Activated naive CD4-positive, alpha-beta T cell treated with anti-CD3 and anti-CD28 coated beads, Interleukin-2, amount 50 U/mL, for 24 hours (primary cell): ENCODE measurements around the gene TUBGCP2.

Source experiments
- H3K27ac Mint-ChIP-seq: one replicate; pipeline ENCODE4 v1.8.0; 2021; ENCODE audit warnings: mild to moderate bottlenecking, mixed read lengths
- H3K27me3 Mint-ChIP-seq: one replicate; pipeline ENCODE4 v1.8.0; 2021; ENCODE audit warnings: mixed read lengths
- H3K36me3 Mint-ChIP-seq: one replicate; pipeline ENCODE4 v1.8.0; 2021; ENCODE audit warnings: mixed read lengths
- H3K4me1 Mint-ChIP-seq: one replicate; pipeline ENCODE4 v1.8.0; 2021; ENCODE audit warnings: mixed read lengths
- H3K4me3 Mint-ChIP-seq: one replicate; pipeline ENCODE4 v1.8.0; 2021; ENCODE audit warnings: mild to moderate bottlenecking, mixed read lengths
- H3K9me3 Mint-ChIP-seq: one replicate; pipeline ENCODE4 v1.8.0; 2021; ENCODE audit warnings: mixed read lengths

TUBGCP2 gene

GRCh38 chr10:133261726-133262325 lies 46.8 kb downstream of the TUBGCP2 start:
- no peak overlapping the region for H3K27ac Mint-ChIP-seq
- no peaks in the 10 kb centered on the region for H3K27me3 Mint-ChIP-seq

DNA sequence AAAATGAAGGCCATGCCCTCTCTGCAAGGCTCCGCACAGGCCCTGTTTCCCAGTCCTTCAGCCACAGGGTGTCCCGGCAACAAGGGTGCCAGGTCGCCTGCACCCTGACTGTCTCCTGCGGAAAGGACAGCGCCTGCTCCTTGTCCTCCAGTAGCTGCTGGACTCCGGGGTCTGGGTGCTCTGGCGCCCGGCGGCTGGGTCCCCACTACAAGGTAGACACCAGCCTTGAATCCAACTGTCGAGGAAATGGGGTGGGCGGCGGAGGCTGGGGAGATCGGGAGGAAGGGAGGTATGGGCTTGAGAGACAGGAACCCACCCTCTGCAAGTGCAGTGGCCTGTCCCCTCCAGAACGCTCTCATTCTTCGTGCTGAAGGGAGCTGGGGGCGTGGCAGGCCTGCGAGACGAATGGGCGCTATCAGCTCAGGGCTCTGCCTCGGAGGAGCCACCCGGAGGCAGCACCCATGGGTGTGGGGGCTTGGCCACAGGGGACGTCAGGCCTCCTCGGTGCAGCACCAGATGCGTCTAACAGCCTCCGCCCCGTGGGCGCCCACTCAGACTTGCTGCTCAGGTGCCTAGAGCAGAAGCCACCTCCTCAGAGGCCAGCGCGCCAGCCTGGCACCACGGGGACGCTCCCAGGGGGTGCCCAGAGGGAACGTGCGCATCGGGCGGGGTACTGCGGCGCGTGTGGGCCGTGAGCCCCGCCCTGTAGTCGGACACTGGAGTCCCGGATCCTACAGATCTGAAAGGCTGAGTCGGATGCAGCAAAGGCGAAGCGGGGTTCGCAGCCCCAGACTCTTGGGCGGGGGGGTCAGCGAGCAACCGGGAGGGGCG lies 47.6 kb downstream of the TUBGCP2 start:
- H3K27me3 Mint-ChIP-seq, result no peaks in the 10 kb centered on the region
- H3K27ac Mint-ChIP-seq, result peak overlapping the region; percentile 65
- H3K4me1 Mint-ChIP-seq, result peaks cover 64% of the 10 kb centered on the region
- H3K36me3 Mint-ChIP-seq, result no peaks in the 10 kb centered on the region
- peak overlapping the region; percentile 68 for H3K4me3 Mint-ChIP-seq
- H3K9me3 Mint-ChIP-seq, result no peaks in the 10 kb centered on the region

More at GRCh38 chr10:133261726-133262325, 46.8 kb downstream of the TUBGCP2 start:
- peaks cover 64% of the 10 kb centered on the region for H3K4me1 Mint-ChIP-seq
- no peaks in the 10 kb centered on the region for H3K9me3 Mint-ChIP-seq
- no peaks in the 10 kb centered on the region for H3K36me3 Mint-ChIP-seq
- H3K4me3 Mint-ChIP-seq, result peak overlapping the region; percentile 68

DNA sequence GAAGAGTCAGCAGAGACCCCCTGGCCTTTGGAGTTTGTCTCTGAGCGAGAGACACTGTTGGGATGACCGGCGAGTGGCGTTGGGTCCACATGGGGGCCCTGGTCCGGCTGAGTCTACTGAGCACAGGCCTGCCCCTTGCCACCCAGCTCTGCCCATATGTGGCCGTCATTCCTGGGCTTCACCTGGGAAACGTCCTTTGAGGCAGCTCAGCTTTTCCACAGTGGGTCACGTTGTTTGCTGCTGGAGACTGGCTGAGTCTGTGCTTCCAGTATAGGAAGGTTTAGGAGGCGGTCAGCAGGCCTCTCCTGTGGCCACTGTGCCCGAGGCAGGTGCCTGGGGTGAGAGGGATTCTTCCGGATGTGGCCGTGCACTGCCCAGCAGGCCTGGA lies 49.1 kb downstream of the TUBGCP2 start:
- Mint-ChIP-seq H3K4me3 (peak overlapping the region; percentile 77), H3K27ac (peak overlapping the region; percentile 82), H3K27me3 (no peaks in the 10 kb centered on the region), H3K4me1 (peaks cover 56% of the 10 kb centered on the region), H3K9me3 (no peaks in the 10 kb centered on the region), H3K36me3 (no peaks in the 10 kb centered on the region)

- H3K27ac Mint-ChIP-seq, result peak overlapping the region; percentile 82
- peaks cover 50% of the 10 kb centered on the region for H3K4me1 Mint-ChIP-seq
- no peaks in the 10 kb centered on the region for H3K9me3 Mint-ChIP-seq
- no peaks in the 10 kb centered on the region for H3K27me3 Mint-ChIP-seq
- no peaks in the 10 kb centered on the region for H3K36me3 Mint-ChIP-seq
- peak overlapping the region; percentile 77 for H3K4me3 Mint-ChIP-seq
These were observed 49.7 kb downstream of the TUBGCP2 start for GRCh38 chr10:133258818-133259601.

DNA sequence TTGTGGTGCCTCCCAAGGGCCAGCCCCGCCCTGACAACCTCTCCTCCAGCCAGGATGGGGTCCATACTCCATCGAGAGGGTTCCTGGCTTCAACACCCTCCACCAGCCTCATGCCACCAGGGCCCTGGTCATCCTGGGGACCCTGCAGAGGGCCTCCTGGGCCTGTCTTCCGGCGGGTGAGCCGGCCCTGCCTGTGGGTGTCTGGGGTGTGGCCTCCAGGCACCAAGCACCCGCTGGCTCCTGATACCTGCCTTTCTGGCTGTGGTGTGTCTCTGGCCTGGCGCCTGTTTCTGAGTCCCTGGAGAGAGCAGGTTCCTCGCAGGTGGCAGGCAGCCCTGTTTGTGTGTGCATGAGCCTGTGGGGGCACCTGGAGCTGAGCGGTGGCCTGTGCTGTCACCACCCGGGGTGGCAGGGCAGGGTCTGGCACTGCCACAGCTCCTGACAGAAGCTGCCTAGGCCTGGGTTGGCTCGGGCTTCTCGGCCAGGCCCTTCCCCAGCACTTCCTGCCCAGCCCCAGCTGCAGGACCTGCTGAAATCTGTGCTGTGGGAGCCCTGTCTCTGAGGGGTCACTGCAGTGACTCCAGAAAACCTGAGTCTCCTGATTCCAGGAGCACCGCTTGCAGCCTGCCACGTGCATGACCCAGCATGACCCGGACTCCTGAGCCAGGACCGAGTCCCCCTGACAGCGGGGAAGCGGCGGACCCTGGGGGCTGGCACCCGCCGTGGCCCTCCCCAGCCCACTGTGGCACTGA lies 50.4 kb downstream of the TUBGCP2 start:
- peaks cover 44% of the 10 kb centered on the region for H3K4me1 Mint-ChIP-seq
- H3K4me3 Mint-ChIP-seq, result no peak overlapping the region
- no peak overlapping the region for H3K27ac Mint-ChIP-seq
- no peaks in the 10 kb centered on the region for H3K9me3 Mint-ChIP-seq
- H3K27me3 Mint-ChIP-seq, result no peaks in the 10 kb centered on the region
- H3K36me3 Mint-ChIP-seq, result no peaks in the 10 kb centered on the region

DNA sequence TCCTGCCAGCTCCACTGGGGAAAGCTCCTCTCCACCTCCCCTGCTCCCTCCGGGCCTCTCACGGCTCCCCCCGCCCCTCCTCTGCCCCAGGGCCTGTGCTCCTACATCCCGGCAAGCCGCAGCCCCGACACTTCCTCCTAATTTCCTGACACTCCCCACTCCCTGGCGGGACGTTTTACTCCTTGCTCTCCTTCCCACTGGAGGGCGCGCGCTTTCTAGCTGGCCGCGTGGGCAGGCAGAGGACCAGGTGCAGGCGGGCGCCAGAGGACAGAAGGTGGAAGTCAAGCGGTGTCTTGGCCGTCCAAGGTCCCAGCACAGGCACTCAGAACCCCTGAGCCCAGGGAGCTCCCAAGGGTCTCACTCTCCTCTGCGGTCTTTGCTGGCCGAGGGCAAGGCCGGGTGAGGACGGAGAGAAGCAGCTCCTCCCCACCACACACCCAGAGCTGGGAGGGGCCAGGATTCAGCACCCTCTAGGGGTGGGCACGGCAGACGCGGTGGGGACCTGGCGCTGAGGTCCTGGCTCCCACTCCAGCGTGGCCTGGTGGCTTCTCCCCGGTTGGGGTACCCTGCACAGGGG lies 51.1 kb downstream of the TUBGCP2 start:
- no peak overlapping the region for H3K4me3 Mint-ChIP-seq

DNA sequence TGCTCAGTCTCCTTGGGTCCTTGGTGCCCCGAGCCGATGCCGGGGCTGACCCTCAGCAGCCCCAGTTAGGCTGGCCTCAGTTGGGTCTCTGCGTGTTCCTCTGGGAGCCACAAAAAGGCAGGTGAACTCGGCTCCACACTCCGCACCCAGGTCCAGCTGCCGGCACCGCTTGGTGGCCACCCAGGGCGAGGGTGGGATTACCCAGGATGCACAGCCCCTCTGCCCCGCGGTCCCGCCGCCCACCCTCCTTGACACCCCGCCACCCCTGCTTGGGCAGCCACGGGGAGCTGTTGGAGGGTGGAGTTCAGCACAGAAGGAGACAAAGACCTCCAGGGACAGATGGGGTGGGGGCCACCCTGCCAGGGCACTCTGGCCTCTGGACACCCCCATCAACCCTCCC lies 53.3 kb downstream of the TUBGCP2 start:
- no peaks in the 10 kb centered on the region for H3K27me3 Mint-ChIP-seq
- no peaks in the 10 kb centered on the region for H3K36me3 Mint-ChIP-seq
- H3K4me1 Mint-ChIP-seq, result peaks cover 24% of the 10 kb centered on the region
- H3K27ac Mint-ChIP-seq, result no peak overlapping the region
- no peaks in the 10 kb centered on the region for H3K9me3 Mint-ChIP-seq
- H3K4me3 Mint-ChIP-seq, result no peak overlapping the region

More for the DNA sequence above, 51.1 kb downstream of the TUBGCP2 start:
- H3K36me3 Mint-ChIP-seq, result no peaks in the 10 kb centered on the region
- H3K4me1 Mint-ChIP-seq, result peaks cover 37% of the 10 kb centered on the region
- no peak overlapping the region for H3K27ac Mint-ChIP-seq
- no peaks in the 10 kb centered on the region for H3K27me3 Mint-ChIP-seq
- no peaks in the 10 kb centered on the region for H3K9me3 Mint-ChIP-seq

- H3K4me3 Mint-ChIP-seq, result no peak overlapping the region
- no peaks in the 10 kb centered on the region for H3K9me3 Mint-ChIP-seq
- no peaks in the 10 kb centered on the region for H3K27me3 Mint-ChIP-seq
- peaks cover 17% of the 10 kb centered on the region for H3K4me1 Mint-ChIP-seq
- no peaks in the 10 kb centered on the region for H3K36me3 Mint-ChIP-seq
- peak overlapping the region; percentile 33 for H3K27ac Mint-ChIP-seq
These were observed 54.1 kb downstream of the TUBGCP2 start for GRCh38 chr10:133254421-133255120.

GRCh38 chr10:133253361-133253955 lies 55.2 kb downstream of the TUBGCP2 start:
- H3K4me1 Mint-ChIP-seq, result peaks cover 9% of the 10 kb centered on the region
- H3K27me3 Mint-ChIP-seq, result no peaks in the 10 kb centered on the region
- H3K36me3 Mint-ChIP-seq, result no peaks in the 10 kb centered on the region
- H3K9me3 Mint-ChIP-seq, result no peaks in the 10 kb centered on the region
- H3K27ac Mint-ChIP-seq, result no peak overlapping the region
- H3K4me3 Mint-ChIP-seq, result no peak overlapping the region

DNA sequence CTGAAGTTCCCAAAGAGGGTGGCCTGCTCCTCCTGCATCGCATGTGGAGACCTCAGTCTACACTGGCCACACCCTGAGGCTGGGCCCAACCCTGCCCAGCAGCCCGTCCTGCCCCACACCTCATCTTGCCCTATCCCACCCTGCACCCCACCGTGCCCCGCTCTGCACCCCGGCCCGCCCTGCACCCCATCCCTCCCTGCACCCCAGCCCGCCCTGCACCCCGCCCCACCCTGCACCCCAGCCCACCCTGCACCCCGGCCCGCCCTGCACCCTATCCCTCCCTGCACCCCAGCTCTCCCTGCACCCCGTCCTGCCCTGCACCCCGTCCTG lies 56.5 kb downstream of the TUBGCP2 start:
- H3K4me1 Mint-ChIP-seq, result no peaks in the 10 kb centered on the region
- no peak overlapping the region for H3K4me3 Mint-ChIP-seq
- no peaks in the 10 kb centered on the region for H3K27me3 Mint-ChIP-seq
- no peaks in the 10 kb centered on the region for H3K36me3 Mint-ChIP-seq
- H3K27ac Mint-ChIP-seq, result no peak overlapping the region
- H3K9me3 Mint-ChIP-seq, result no peaks in the 10 kb centered on the region

GRCh38 chr10:133251388-133252222 lies 57.1 kb downstream of the TUBGCP2 start:
- H3K27me3 Mint-ChIP-seq, result no peaks in the 10 kb centered on the region
- H3K36me3 Mint-ChIP-seq, result no peaks in the 10 kb centered on the region
- peak overlapping the region; percentile 84 for H3K27ac Mint-ChIP-seq
- no peaks in the 10 kb centered on the region for H3K4me1 Mint-ChIP-seq
- H3K9me3 Mint-ChIP-seq, result no peaks in the 10 kb centered on the region
- no peak overlapping the region for H3K4me3 Mint-ChIP-seq

GRCh38 chr10:133249975-133250754 lies 58.5 kb downstream of the TUBGCP2 start:
- Mint-ChIP-seq H3K9me3 (no peaks in the 10 kb centered on the region), H3K4me1 (no peaks in the 10 kb centered on the region), H3K4me3 (no peak overlapping the region), H3K27me3 (peaks cover 2% of the 10 kb centered on the region), H3K27ac (no peak overlapping the region), H3K36me3 (no peaks in the 10 kb centered on the region)

GRCh38 chr10:133249094-133249780 lies 59.4 kb downstream of the TUBGCP2 start:
- H3K4me3 Mint-ChIP-seq, result no peak overlapping the region
- peaks cover 2% of the 10 kb centered on the region for H3K27me3 Mint-ChIP-seq
- H3K9me3 Mint-ChIP-seq, result no peaks in the 10 kb centered on the region
- no peaks in the 10 kb centered on the region for H3K36me3 Mint-ChIP-seq
- H3K4me1 Mint-ChIP-seq, result no peaks in the 10 kb centered on the region
- no peak overlapping the region for H3K27ac Mint-ChIP-seq
